GM23338 (cell line): ENCODE results near the gene CIZ1. TPM values are rescaled to one million over a fixed set of nuclear protein-coding genes. Genes with fewer than 3 reads are reported as not detected.
"Not testable (repeated sequence)": the region's sequence is repeated elsewhere in the genome, so short reads cannot be mapped to it uniquely, and the experiment has no call there.

Experiments used
- ATAC-seq: fragments of 200-7000 bp; cut with Tn5 transposase; 3 replicates; pipeline ENCODE4 v1.9.1; 2020
- DNase-seq: peaks from one replicate; pipeline ENCODE4 v3.0.0-alpha.2; 2015; ENCODE audit warnings: low spot score
- H2AFZ ChIP-seq: fragments of 200-600 bp; sonication (generic); 2 replicates; pipeline ENCODE4 v1.8.0; 2016; ENCODE audit warnings: antibody characterized with exemption, mild to moderate bottlenecking, moderate library complexity
- H3F3A ChIP-seq: fragments of 200-600 bp; sonication (generic); replicated peaks from 2 replicates; pipeline ENCODE4 v1.8.0; 2017; ENCODE audit warnings: antibody characterized with exemption, mixed run types, low read depth
- H3K27ac ChIP-seq: fragments of 200-600 bp; sonication (generic); 2 replicates; pipeline ENCODE4 v1.6.1; 2016; ENCODE audit warnings: low read depth
- H3K27me3 ChIP-seq: fragments of 200-600 bp; sonication (generic); 2 replicates; pipeline ENCODE4 v1.8.0; 2016; ENCODE audit warnings: mild to moderate bottlenecking, mixed run types, moderate library complexity; ENCODE audit not compliant: insufficient read depth
- H3K36me3 ChIP-seq: fragments of 200-600 bp; sonication (generic); 2 replicates; pipeline ENCODE4 v1.8.0; 2016; ENCODE audit warnings: mild to moderate bottlenecking; ENCODE audit not compliant: insufficient read depth
- H3K4me1 ChIP-seq: fragments of 200-600 bp; sonication (generic); 2 replicates; pipeline ENCODE4 v1.8.0; 2016; ENCODE audit warnings: mild to moderate bottlenecking, moderate library complexity; ENCODE audit not compliant: insufficient read depth
- H3K4me2 ChIP-seq: fragments of 200-600 bp; sonication (generic); 2 replicates; pipeline ENCODE4 v1.7.1; 2017; ENCODE audit warnings: mixed run types
- H3K4me3 ChIP-seq: fragments of 200-600 bp; sonication (generic); 2 replicates; pipeline ENCODE4 v1.6.1; 2016; ENCODE audit warnings: mixed run types
- H3K79me2 ChIP-seq: fragments of 200-600 bp; sonication (generic); replicated peaks from 2 replicates; pipeline ENCODE4 v1.8.0; 2017; ENCODE audit warnings: mild to moderate bottlenecking; ENCODE audit not compliant: insufficient read depth
- H3K9me2 ChIP-seq: fragments of 200-600 bp; sonication (generic); 2 replicates; pipeline ENCODE4 v1.8.0; 2017; ENCODE audit not compliant: insufficient read depth
- H4K20me1 ChIP-seq: fragments of 200-600 bp; sonication (generic); replicated peaks from 2 replicates; pipeline ENCODE4 v1.8.0; 2017; ENCODE audit warnings: mild to moderate bottlenecking; ENCODE audit not compliant: insufficient read depth
- H3K27ac Mint-ChIP-seq: 2 replicates; pipeline ENCODE4 v1.8.0; 2020; ENCODE audit warnings: inconsistent platforms, mild to moderate bottlenecking, moderate library complexity, mixed read lengths
- H3K27me3 Mint-ChIP-seq: 3 replicates; pipeline ENCODE4 v1.8.0; 2022; ENCODE audit warnings: low read depth, mild to moderate bottlenecking, moderate library complexity, mixed read lengths, inconsistent platforms; ENCODE audit not compliant: insufficient read depth, poor library complexity
- H3K36me3 Mint-ChIP-seq: 3 replicates; pipeline ENCODE4 v1.8.0; 2021; ENCODE audit warnings: low read depth, mild to moderate bottlenecking, inconsistent platforms, moderate library complexity, mixed read lengths
- H3K4me1 Mint-ChIP-seq: 3 replicates; pipeline ENCODE4 v1.8.0; 2020; ENCODE audit warnings: mild to moderate bottlenecking, inconsistent platforms, mixed read lengths
- H3K4me3 Mint-ChIP-seq: 3 replicates; pipeline ENCODE4 v1.8.0; 2021; ENCODE audit warnings: moderate library complexity, mild to moderate bottlenecking, inconsistent platforms, mixed read lengths
- H3K9me3 Mint-ChIP-seq: 3 replicates; pipeline ENCODE4 v1.8.0; 2020; ENCODE audit warnings: moderate library complexity, mild to moderate bottlenecking, inconsistent platforms, mixed read lengths
- polyA plus RNA-seq: library from polyadenylated mRNA; unstranded; fragments of >200 nt; fragmentation: Nextera tagmentation; extraction: Ambion mirVana; gene quantifications from 2 replicates; pipeline ENCODE4 v1.2.1, GENCODE V29; 2016
- total RNA-seq: library from RNA; depleted of rRNA; stranded (reverse); fragments of >200 nt; shearing (Covaris generic); gene quantifications from 2 replicates; pipeline ENCODE4 v1.2.3, GENCODE V29; 2014

The CIZ1 gene
- total and polyA plus RNA-seq, 2 experiments from 2014 or later, result 49.6 to 61.4 TPM

DNA sequence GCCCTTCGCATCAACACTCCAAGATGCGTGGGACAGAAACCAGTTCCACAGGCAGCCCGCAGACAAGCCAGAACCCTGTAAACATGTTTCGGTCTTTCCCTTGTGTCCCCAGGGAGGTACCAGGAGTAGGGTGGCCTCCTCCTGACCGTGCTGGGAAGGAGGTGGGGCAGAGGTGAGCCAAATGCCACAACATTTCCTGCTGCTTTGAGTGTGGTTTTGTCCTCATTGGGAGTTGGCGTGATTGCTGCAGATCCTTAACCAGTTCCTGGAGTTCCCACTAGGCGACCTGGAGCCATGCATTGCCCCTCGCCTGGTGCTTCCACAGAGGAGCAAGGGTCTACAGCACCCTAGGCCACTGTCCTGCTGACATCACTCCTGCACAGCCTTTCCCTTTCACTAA lies 55.8 kb downstream of the CIZ1 start:
- not testable (repeated sequence) for H3K4me3 ChIP-seq, H2AFZ ChIP-seq, H3K4me1 ChIP-seq, H3K79me2 ChIP-seq, H3K4me2 ChIP-seq, H3K4me3 Mint-ChIP-seq, H3K27ac Mint-ChIP-seq, H3K9me2 ChIP-seq, H3K9me3 Mint-ChIP-seq, H3K36me3 ChIP-seq, H3F3A ChIP-seq, H3K36me3 Mint-ChIP-seq, DNase-seq, H4K20me1 ChIP-seq, H3K27me3 ChIP-seq, H3K27me3 Mint-ChIP-seq, H3K4me1 Mint-ChIP-seq, H3K27ac ChIP-seq
- peak; percentile 47; the same call in 1 of the 3 replicates for ATAC-seq

DNA sequence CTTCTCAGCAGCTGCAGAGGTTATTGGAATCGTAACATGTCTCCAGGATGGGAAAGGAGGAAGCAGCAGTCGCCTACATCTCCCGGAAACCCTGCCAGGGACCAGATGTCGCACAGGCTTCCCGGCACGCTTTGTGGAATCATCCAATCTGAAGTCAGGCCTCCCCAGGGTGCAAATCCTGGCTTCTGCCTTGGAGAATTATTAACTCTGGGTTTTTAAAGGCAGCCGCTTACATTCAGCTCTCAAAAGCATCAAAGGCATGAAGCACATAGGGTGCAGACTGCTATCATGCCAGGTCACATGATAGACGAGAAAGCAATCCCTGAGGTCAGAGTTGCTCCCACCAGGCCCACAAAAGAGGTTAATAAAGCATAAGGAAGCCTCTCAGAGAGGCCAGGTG lies 59.2 kb downstream of the CIZ1 start:
- DNase-seq, H3K79me2 ChIP-seq, H4K20me1 ChIP-seq, H3K4me1 ChIP-seq, H3K27me3 ChIP-seq, H3K36me3 ChIP-seq, H3K27ac Mint-ChIP-seq, ATAC-seq, H3K4me1 Mint-ChIP-seq, H3K4me3 ChIP-seq, H3K4me3 Mint-ChIP-seq, H3K4me2 ChIP-seq, H3K9me2 ChIP-seq, H3F3A ChIP-seq, H3K36me3 Mint-ChIP-seq, H2AFZ ChIP-seq, H3K27ac ChIP-seq: not testable (repeated sequence)
- Mint-ChIP-seq H3K27me3 (peaks cover 11% of the 10 kb centered on the region), H3K9me3 (peaks cover 15% of the 10 kb centered on the region)

DNA sequence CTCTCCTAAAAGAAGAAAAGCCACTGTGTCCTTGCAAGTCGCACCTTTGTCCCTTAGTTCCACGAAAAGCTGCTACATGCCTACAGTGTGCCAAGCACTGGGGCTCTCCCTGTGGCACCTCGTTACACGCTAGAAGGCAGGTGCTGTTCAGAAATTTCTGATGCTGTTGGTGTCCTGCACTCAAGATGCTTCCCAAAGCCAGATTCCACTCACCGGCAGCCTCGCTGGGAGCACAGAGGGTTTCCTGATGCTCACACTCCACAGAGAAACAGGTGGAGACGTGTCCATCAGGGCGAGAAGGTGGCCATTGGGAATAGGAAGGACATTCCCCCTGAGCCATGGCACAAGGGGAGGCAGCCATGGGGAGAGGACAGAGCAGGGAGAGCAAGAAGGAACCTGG lies 60.0 kb downstream of the CIZ1 start:
- DNase-seq, H3K4me3 Mint-ChIP-seq, H3K27ac Mint-ChIP-seq, H3K9me2 ChIP-seq, H3K36me3 Mint-ChIP-seq, H3K4me3 ChIP-seq, H4K20me1 ChIP-seq, H3K27ac ChIP-seq, H3K36me3 ChIP-seq, H3K4me1 Mint-ChIP-seq, H3K79me2 ChIP-seq, H3F3A ChIP-seq, H3K27me3 ChIP-seq, H2AFZ ChIP-seq, ATAC-seq, H3K4me2 ChIP-seq, H3K4me1 ChIP-seq: not testable (repeated sequence)
- Mint-ChIP-seq H3K27me3 (peaks cover 18% of the 10 kb centered on the region), H3K9me3 (peaks cover 15% of the 10 kb centered on the region)

DNA sequence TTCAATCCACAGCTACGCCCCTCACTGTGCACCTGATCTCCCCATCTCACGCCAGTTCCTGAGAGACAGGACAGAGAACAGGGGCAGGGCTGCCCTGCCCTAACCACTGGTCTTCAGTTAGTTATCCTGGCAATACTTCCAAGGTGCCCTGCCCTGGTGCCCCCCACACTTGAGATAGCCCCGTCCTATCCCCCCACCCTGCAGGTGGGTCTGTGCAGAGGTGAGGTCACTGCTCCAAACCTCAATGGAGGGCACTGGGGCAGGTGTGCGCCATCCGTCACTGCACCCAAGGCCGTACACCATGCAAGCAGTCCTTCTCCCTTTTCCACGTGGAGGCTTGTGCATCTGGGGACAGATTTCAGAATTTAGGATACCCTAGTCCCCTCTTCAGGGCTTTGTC lies 60.7 kb downstream of the CIZ1 start:
- DNase-seq, ATAC-seq, H3K4me3 Mint-ChIP-seq: not testable (repeated sequence)

More for the DNA sequence above, 60.7 kb downstream of the CIZ1 start:
- Mint-ChIP-seq H3K27me3 (peaks cover 18% of the 10 kb centered on the region), H3K36me3 (peaks cover 13% of the 10 kb centered on the region), H3K4me1 (peaks cover 13% of the 10 kb centered on the region), H3K9me3 (peaks cover 15% of the 10 kb centered on the region)
- not testable (repeated sequence) for H3K27ac Mint-ChIP-seq, H3K27me3 ChIP-seq, H3F3A ChIP-seq, H4K20me1 ChIP-seq, H3K36me3 ChIP-seq, H3K4me2 ChIP-seq, H3K9me2 ChIP-seq, H2AFZ ChIP-seq, H3K27ac ChIP-seq, H3K4me3 ChIP-seq
- Histone ChIP-seq H3K79me2 (peaks cover 16% of the 10 kb centered on the region), H3K4me1 (peaks cover 12% of the 10 kb centered on the region; the same call in 1 of the 2 replicates)
